ENCODE results near the gene RPS6KA2.
A peak's percentile ranks its signal among the peaks of the same experiment; 100 is the strongest.

Gene RPS6KA2

GRCh38 chr6:166660157-166660688 lies 33.2 kb upstream of the RPS6KA2 start:
- H3K4me1 Mint-ChIP-seq (ENCODE audit: low read depth): peaks cover 11% of the 10 kb centered on the region
- no peaks in the 10 kb centered on the region for H3K36me3 Mint-ChIP-seq (ENCODE audit: low read depth)
- H3K27ac Mint-ChIP-seq: no peak overlapping the region
- H3K4me3 Mint-ChIP-seq: no peak overlapping the region
- H3K27me3 Mint-ChIP-seq: peaks cover 22% of the 10 kb centered on the region
- H3K9me3 Mint-ChIP-seq: no peaks in the 10 kb centered on the region

- Mint-ChIP-seq H3K27me3 (peaks cover 22% of the 10 kb centered on the region), H3K4me1 (ENCODE audit: low read depth) (peaks cover 11% of the 10 kb centered on the region), H3K4me3 (no peak overlapping the region)
Measured at GRCh38 chr6:166659581-166659980, 32.5 kb upstream of the RPS6KA2 start.

GRCh38 chr6:166658792-166659150 lies 31.7 kb upstream of the RPS6KA2 start:
- H3K27me3 Mint-ChIP-seq: peaks cover 22% of the 10 kb centered on the region
- H3K9me3 Mint-ChIP-seq: no peaks in the 10 kb centered on the region
- peaks cover 11% of the 10 kb centered on the region for H3K4me1 Mint-ChIP-seq (ENCODE audit: low read depth)
- H3K4me3 Mint-ChIP-seq: no peak overlapping the region
- H3K36me3 Mint-ChIP-seq (ENCODE audit: low read depth): no peaks in the 10 kb centered on the region
- H3K27ac Mint-ChIP-seq: no peak overlapping the region

More at GRCh38 chr6:166659581-166659980, 32.5 kb upstream of the RPS6KA2 start:
- H3K9me3 Mint-ChIP-seq: no peaks in the 10 kb centered on the region
- no peaks in the 10 kb centered on the region for H3K36me3 Mint-ChIP-seq (ENCODE audit: low read depth)
- no peak overlapping the region for H3K27ac Mint-ChIP-seq

- H3K27me3 Mint-ChIP-seq: peaks cover 22% of the 10 kb centered on the region
- peaks cover 11% of the 10 kb centered on the region for H3K4me1 Mint-ChIP-seq (ENCODE audit: low read depth)
- no peak overlapping the region for H3K4me3 Mint-ChIP-seq
- no peaks in the 10 kb centered on the region for H3K36me3 Mint-ChIP-seq (ENCODE audit: low read depth)
- no peak overlapping the region for H3K27ac Mint-ChIP-seq
- no peaks in the 10 kb centered on the region for H3K9me3 Mint-ChIP-seq
Measured at GRCh38 chr6:166658115-166658791, 31.2 kb upstream of the RPS6KA2 start.

GRCh38 chr6:166657531-166657930 lies 30.5 kb upstream of the RPS6KA2 start:
- H3K4me1 Mint-ChIP-seq (ENCODE audit: low read depth): peaks cover 11% of the 10 kb centered on the region
- no peak overlapping the region for H3K27ac Mint-ChIP-seq
- no peaks in the 10 kb centered on the region for H3K36me3 Mint-ChIP-seq (ENCODE audit: low read depth)
- H3K27me3 Mint-ChIP-seq: peaks cover 18% of the 10 kb centered on the region
- peak overlapping the region; percentile 24 for H3K4me3 Mint-ChIP-seq
- no peaks in the 10 kb centered on the region for H3K9me3 Mint-ChIP-seq

DNA sequence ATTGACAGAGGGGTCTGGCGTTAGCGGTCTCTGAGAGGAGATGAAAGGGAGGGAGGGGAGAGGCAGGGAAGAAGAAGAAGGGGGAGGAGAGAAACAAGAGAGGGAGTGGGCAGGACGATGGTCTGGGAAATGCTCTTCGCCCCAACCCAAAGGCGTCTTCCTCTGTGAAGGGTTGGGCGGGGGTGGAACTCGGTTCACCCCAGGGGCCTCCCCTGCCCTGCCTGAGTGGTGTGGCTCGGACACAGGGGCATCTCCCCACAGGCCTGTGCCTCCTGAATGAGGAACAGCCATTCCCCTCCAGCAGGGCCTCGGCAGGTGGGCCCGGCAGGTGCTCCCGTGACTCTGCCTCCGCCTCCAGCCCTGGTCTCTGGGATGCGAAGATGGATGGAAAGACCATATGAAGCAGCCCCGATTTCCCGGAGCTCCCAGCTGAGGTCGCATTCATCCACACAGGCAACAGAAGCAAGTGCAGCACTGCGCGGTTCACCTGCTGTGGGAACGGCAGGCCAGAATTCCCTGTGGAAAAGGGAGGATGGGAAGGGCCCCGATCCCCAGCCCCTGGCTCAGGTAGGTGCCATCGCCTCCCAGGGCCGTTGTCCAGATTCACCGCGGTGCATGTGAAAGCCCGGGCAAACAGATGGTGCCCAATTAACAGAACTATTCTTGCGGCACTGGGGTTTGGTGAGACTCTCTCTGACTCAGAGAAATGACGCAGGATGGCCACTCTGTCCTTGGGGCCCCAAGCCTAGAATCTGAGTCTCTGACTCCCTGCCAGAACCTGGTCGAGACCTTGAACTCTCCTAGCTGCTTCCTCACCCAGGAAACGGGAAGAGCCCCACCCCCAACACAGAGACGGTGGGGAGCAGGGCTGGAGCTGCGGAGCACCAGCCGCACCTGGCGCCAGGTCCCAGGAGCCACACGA lies 29.4 kb upstream of the RPS6KA2 start:
- peak overlapping the region; percentile 24 for H3K4me3 Mint-ChIP-seq
- H3K36me3 Mint-ChIP-seq (ENCODE audit: low read depth): no peaks in the 10 kb centered on the region
- H3K27me3 Mint-ChIP-seq: peaks cover 18% of the 10 kb centered on the region
- no peak overlapping the region for H3K27ac Mint-ChIP-seq
- H3K4me1 Mint-ChIP-seq (ENCODE audit: low read depth): peaks cover 11% of the 10 kb centered on the region
- no peaks in the 10 kb centered on the region for H3K9me3 Mint-ChIP-seq

DNA sequence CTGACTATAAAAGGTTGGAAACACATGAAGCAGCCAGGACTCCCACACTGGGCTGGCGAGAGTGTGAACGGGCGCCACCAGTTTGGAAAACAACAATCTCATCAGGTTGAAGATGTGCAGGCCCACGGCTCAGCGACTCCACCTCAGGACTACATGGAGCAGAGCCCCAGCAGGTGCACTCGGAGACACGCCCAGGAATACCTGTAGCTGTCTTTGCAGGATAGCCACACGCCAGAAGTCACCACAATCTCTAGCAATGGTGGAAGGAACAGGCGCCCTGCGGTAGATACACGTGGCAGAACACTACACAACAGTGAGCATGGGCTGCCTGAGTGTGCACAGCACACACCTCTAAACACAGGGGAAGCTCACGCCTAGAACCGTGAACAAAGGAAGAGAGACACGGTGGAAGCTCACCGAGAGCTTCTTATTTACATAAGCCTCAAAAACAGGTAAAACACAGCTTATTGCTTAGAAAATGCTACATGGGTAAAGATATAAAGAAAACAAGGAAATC lies 28.7 kb upstream of the RPS6KA2 start:
- no peaks in the 10 kb centered on the region for H3K9me3 Mint-ChIP-seq
- H3K36me3 Mint-ChIP-seq (ENCODE audit: low read depth): no peaks in the 10 kb centered on the region
- no peak overlapping the region for H3K27ac Mint-ChIP-seq
- no peak overlapping the region for H3K4me3 Mint-ChIP-seq
- H3K4me1 Mint-ChIP-seq (ENCODE audit: low read depth): peaks cover 11% of the 10 kb centered on the region
- H3K27me3 Mint-ChIP-seq: peaks cover 18% of the 10 kb centered on the region

GRCh38 chr6:166655251-166655650 lies 28.2 kb upstream of the RPS6KA2 start:
- no peaks in the 10 kb centered on the region for H3K9me3 Mint-ChIP-seq
- no peaks in the 10 kb centered on the region for H3K36me3 Mint-ChIP-seq (ENCODE audit: low read depth)
- H3K27me3 Mint-ChIP-seq: peaks cover 18% of the 10 kb centered on the region
- H3K4me3 Mint-ChIP-seq: no peak overlapping the region
- peaks cover 11% of the 10 kb centered on the region for H3K4me1 Mint-ChIP-seq (ENCODE audit: low read depth)
- H3K27ac Mint-ChIP-seq: no peak overlapping the region

- H3K4me1 Mint-ChIP-seq (ENCODE audit: low read depth): peaks cover 11% of the 10 kb centered on the region
- no peak overlapping the region for H3K4me3 Mint-ChIP-seq
- peaks cover 18% of the 10 kb centered on the region for H3K27me3 Mint-ChIP-seq
- H3K27ac Mint-ChIP-seq: no peak overlapping the region
- H3K9me3 Mint-ChIP-seq: no peaks in the 10 kb centered on the region
- H3K36me3 Mint-ChIP-seq (ENCODE audit: low read depth): no peaks in the 10 kb centered on the region
Measured at GRCh38 chr6:166654573-166654972, 27.5 kb upstream of the RPS6KA2 start.

GRCh38 chr6:166653639-166653941 lies 26.5 kb upstream of the RPS6KA2 start:
- H3K4me1 Mint-ChIP-seq (ENCODE audit: low read depth): peaks cover 11% of the 10 kb centered on the region
- no peak overlapping the region for H3K27ac Mint-ChIP-seq
- H3K36me3 Mint-ChIP-seq (ENCODE audit: low read depth): no peaks in the 10 kb centered on the region
- H3K4me3 Mint-ChIP-seq: no peak overlapping the region
- H3K27me3 Mint-ChIP-seq: peaks cover 18% of the 10 kb centered on the region
- no peaks in the 10 kb centered on the region for H3K9me3 Mint-ChIP-seq

- Mint-ChIP-seq H3K27ac (no peak overlapping the region), H3K36me3 (ENCODE audit: low read depth) (no peaks in the 10 kb centered on the region), H3K4me1 (ENCODE audit: low read depth) (no peaks in the 10 kb centered on the region), H3K4me3 (no peak overlapping the region), H3K9me3 (no peaks in the 10 kb centered on the region), H3K27me3 (no peaks in the 10 kb centered on the region)
Measured at GRCh38 chr6:166650824-166651807, 24.1 kb upstream of the RPS6KA2 start.

DNA sequence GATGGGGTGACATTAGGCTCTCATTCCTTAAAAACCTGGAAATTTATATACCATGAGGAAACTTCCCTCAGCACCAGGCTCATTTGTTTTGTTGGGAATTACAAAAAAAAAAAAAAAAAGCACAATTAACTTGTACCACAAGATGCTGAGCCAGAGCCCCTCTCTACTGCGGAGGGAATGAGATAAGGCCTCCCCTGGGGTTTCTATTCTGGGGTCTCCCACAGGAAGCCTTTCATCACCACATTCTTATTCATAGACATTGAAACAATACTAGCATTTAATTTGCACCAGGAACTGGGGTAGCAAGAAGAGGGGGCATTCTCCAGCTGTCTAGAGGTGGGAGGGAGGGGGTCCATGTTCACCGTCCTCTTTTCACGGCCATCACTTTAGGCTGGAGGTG lies 23.0 kb upstream of the RPS6KA2 start:
- no peak overlapping the region for H3K27ac Mint-ChIP-seq

DNA sequence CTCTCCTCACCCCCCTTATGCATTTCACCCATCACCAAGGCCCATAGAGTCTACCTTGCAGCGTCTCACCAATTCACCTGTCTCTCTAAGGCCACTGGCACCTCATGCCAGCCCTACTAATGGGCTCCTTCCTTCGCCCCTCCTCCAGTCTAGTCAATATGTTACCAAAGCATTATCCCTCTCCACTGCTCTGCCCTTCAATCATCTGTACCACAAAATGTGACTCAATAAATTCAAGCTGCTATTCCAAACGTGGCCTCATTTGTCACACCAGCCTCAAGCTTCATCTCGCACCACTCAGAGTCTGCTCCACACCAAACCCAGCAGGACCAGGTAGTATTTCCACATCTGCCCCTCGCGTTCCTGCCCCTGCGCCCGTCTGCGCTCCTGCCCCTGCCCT lies 21.8 kb upstream of the RPS6KA2 start:
- Mint-ChIP-seq H3K4me1 (ENCODE audit: low read depth) (no peaks in the 10 kb centered on the region), H3K27ac (no peak overlapping the region), H3K27me3 (no peaks in the 10 kb centered on the region), H3K4me3 (no peak overlapping the region), H3K36me3 (ENCODE audit: low read depth) (no peaks in the 10 kb centered on the region), H3K9me3 (no peaks in the 10 kb centered on the region)

More for the DNA sequence above, 23.0 kb upstream of the RPS6KA2 start:
- Mint-ChIP-seq H3K4me3 (no peak overlapping the region), H3K4me1 (ENCODE audit: low read depth) (no peaks in the 10 kb centered on the region), H3K36me3 (ENCODE audit: low read depth) (no peaks in the 10 kb centered on the region), H3K9me3 (no peaks in the 10 kb centered on the region), H3K27me3 (no peaks in the 10 kb centered on the region)

DNA sequence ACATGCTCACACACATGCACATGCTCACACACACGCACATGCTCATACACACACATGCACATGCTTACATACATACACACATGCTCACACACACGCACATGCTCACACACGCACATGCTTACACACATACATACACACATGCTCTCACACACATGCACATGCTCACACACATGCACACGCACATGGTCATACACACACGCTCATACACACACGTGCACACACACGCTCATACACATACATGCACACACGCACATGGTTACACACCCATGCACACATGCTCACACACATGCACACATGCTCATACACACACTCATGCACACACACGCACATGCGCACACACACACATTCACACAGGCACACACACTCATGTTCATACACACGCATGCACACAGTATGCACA lies 20.8 kb upstream of the RPS6KA2 start:
- no peak overlapping the region for H3K4me3 Mint-ChIP-seq
- no peaks in the 10 kb centered on the region for H3K27me3 Mint-ChIP-seq

More for the DNA sequence above, 20.8 kb upstream of the RPS6KA2 start:
- H3K36me3 Mint-ChIP-seq (ENCODE audit: low read depth): no peaks in the 10 kb centered on the region
- H3K27ac Mint-ChIP-seq: no peak overlapping the region
- no peaks in the 10 kb centered on the region for H3K4me1 Mint-ChIP-seq (ENCODE audit: low read depth)
- no peaks in the 10 kb centered on the region for H3K9me3 Mint-ChIP-seq
